Loucy (cell line): Measurements from ENCODE around the gene HSD17B13.

Experiments
- CTCF ChIP-seq: fragments of 200-600 bp; sonication (generic); conservative IDR thresholded peaks from 2 replicates; pipeline ENCODE4 v1.5.1; 2014; ENCODE audit warnings: mild to moderate bottlenecking, antibody characterized with exemption, low read length
- EZH2phosphoT487 ChIP-seq: fragments of 200-600 bp; IDR thresholded peaks from 2 replicates; pipeline ENCODE4 v1.6.1; 2018; ENCODE audit warnings: antibody characterized with exemption, mild to moderate bottlenecking, moderate library complexity, borderline replicate concordance

GRCh38 chr4:87337361-87337760, 14.7 kb upstream of the HSD17B13 start:
- TF ChIP-seq CTCF (no peak), EZH2phosphoT487 (no peak)
